ENCODE results near the gene GRB7. TPM values are rescaled to one million over a fixed set of nuclear protein-coding genes. Genes with fewer than 3 reads are reported as not detected.
A peak's percentile ranks its signal among the peaks of the same experiment; 100 is the strongest.

Gene GRB7
- total and polyA plus RNA-seq, 2 experiments from 2014 or later = 22.8 to 29.4 TPM

DNA sequence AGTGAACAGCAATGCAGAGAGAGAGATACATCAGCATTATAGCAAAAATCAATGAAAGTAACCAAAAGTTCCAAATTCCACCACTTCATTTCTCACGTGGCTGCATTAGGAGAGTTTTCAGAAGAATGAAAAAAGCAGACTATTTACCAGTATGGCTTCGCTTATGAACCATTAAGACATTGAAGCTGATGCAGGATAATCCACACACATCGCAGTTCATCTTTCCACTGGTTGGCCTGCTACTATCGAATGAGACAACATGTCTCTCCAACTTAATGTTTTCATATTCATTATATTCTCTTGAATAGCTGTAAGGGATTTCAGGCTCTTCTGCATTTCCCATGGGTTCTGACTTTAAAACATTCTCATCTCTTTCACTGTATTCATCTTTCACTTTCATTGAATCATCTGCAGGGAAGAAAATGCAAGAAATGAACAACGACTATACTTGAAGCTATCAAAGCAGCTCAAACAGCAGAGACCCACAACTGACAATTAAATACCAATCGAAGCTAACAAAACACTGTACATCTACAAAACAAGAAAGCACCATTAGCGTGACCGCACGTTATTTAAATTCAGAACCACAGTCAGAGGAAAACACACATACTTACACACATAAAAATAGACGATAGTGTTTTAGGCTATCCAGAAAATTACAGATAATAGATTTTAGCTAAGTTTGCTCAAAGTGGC is 54.9 kb downstream of the GRB7 start:
- 88% methylated on average over 10 of the region's 10 CpGs for WGBS (ENCODE audit: low lambda C conversion rate, missing lambda C conversion rate)
- no peak overlapping the region for H3K4me2 ChIP-seq
- no peaks in the 10 kb centered on the region for H3K36me3 ChIP-seq (replicated peaks; ENCODE audit: insufficient read depth, low read depth)
- H2AFZ ChIP-seq = no peak overlapping the region
- H3K27ac ChIP-seq = no peak overlapping the region
- H4K20me1 ChIP-seq (ENCODE audit: insufficient read depth, poor library complexity, severe bottlenecking) = no peaks in the 10 kb centered on the region
- no peaks in the 10 kb centered on the region for H3K79me2 ChIP-seq
- no peak for DNase-seq (ENCODE audit: low spot score)
- H3K4me1 ChIP-seq (ENCODE audit: insufficient read depth) = no peaks in the 10 kb centered on the region
- H3K9me3 ChIP-seq (ENCODE audit: low read depth) = no peaks in the 10 kb centered on the region
- no peaks in the 10 kb centered on the region for H3K27me3 ChIP-seq
- H3K9me2 ChIP-seq (replicated peaks; ENCODE audit: insufficient read depth) = no peaks in the 10 kb centered on the region
- no peak overlapping the region for H3K4me3 ChIP-seq
- TF ChIP-seq EZH2phosphoT487 (IDR thresholded peaks at IDR 0.05; ENCODE audit: low read depth, severe bottlenecking, unreplicated experiment) (no peak), EZH2 (IDR thresholded peaks at IDR 0.05; ENCODE audit: borderline replicate concordance) (no peak)
- TF ChIP-seq, protein P1, sequence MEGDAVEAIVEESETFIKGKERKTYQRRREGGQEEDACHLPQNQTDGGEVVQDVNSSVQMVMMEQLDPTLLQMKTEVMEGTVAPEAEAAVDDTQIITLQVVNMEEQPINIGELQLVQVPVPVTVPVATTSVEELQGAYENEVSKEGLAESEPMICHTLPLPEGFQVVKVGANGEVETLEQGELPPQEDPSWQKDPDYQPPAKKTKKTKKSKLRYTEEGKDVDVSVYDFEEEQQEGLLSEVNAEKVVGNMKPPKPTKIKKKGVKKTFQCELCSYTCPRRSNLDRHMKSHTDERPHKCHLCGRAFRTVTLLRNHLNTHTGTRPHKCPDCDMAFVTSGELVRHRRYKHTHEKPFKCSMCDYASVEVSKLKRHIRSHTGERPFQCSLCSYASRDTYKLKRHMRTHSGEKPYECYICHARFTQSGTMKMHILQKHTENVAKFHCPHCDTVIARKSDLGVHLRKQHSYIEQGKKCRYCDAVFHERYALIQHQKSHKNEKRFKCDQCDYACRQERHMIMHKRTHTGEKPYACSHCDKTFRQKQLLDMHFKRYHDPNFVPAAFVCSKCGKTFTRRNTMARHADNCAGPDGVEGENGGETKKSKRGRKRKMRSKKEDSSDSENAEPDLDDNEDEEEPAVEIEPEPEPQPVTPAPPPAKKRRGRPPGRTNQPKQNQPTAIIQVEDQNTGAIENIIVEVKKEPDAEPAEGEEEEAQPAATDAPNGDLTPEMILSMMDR (IDR thresholded peaks at IDR 0.05; ENCODE audit: poor library complexity) = no peak

DNA sequence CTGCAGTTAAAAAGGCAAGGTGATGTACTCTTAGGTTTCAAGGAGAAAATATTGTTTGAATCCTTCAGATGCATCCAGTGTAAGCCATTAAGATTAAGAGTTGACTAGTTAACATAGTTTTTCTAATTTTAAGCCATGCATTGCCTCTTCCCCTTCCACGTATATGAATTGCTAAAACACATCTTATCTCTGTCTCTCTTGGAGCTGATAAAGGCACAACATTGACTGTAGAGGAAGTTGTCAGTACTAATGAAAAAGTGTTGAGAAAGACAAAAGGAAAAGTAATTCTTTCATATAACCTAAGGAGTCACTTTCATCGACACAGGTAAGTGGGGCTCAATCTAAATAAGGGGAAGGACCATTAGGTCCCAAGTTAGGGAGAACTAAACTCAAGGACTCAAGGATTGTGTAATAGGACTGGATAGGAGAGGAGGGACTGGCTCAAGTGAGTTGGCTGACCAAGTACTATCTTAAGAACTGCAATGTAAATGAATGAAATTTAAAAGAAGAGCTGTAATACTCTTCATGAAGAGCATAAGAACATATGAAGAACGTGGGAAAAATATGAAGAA is 55.6 kb downstream of the GRB7 start:
- no peaks in the 10 kb centered on the region for H4K20me1 ChIP-seq (ENCODE audit: insufficient read depth, poor library complexity, severe bottlenecking)
- H2AFZ ChIP-seq = no peak overlapping the region
- no peaks in the 10 kb centered on the region for H3K79me2 ChIP-seq
- no peaks in the 10 kb centered on the region for H3K36me3 ChIP-seq (replicated peaks; ENCODE audit: insufficient read depth, low read depth)
- H3K4me3 ChIP-seq = no peak overlapping the region
- H3K27me3 ChIP-seq = no peaks in the 10 kb centered on the region
- no peaks in the 10 kb centered on the region for H3K9me2 ChIP-seq (replicated peaks; ENCODE audit: insufficient read depth)
- TF ChIP-seq, protein P1 (IDR thresholded peaks at IDR 0.05; ENCODE audit: poor library complexity) = no peak
- no peak for TF ChIP-seq EZH2 (IDR thresholded peaks at IDR 0.05; ENCODE audit: borderline replicate concordance)
- no peak for TF ChIP-seq EZH2phosphoT487 (IDR thresholded peaks at IDR 0.05; ENCODE audit: low read depth, severe bottlenecking, unreplicated experiment)
- no peaks in the 10 kb centered on the region for H3K4me1 ChIP-seq (ENCODE audit: insufficient read depth)
- WGBS (ENCODE audit: low lambda C conversion rate, missing lambda C conversion rate) = 64% methylated on average over 3 of the region's 3 CpGs
- DNase-seq (ENCODE audit: low spot score) = no peak
- no peak overlapping the region for H3K4me2 ChIP-seq
- no peak overlapping the region for H3K27ac ChIP-seq
- H3K9me3 ChIP-seq (ENCODE audit: low read depth) = no peaks in the 10 kb centered on the region

DNA sequence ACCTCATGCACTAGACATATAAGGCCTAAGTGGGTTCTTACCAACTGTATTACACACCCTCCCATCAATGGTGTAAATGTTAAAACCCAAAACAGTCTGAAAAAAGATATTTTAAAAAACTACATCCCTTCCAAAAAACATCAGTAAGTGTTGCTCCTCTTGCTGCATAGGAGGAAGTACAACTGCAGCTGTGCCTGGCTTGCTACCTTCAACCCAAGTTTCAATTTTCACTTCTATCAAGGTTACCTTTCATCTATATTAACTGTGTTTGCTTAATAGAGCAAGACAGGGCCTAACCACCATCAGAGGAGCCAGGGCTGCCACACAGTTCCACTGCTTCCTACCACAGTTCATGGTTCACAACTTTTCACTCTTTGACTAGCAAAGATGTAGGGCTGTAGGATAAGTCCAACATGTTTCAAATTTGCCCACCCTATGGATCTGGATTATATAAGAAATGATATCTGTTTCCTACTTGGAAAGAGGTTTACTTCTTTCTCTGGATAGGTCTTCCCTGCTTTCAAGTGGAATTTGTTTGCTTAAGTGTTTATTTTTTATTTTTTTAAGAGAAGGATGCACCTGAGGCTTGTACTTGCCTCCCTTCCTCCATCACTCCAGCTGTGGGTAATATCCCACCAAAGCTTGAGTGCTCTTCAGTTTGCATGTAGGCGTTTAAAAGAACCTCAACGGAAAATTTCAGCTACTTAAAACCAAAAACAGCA is 56.7 kb downstream of the GRB7 start:
- Histone ChIP-seq H3K4me3 (no peak overlapping the region), H3K79me2 (no peaks in the 10 kb centered on the region), H4K20me1 (ENCODE audit: insufficient read depth, poor library complexity, severe bottlenecking) (no peaks in the 10 kb centered on the region), H3K4me2 (no peak overlapping the region), H3K4me1 (ENCODE audit: insufficient read depth) (no peaks in the 10 kb centered on the region), H3K27me3 (no peaks in the 10 kb centered on the region), H3K36me3 (replicated peaks; ENCODE audit: insufficient read depth, low read depth) (no peaks in the 10 kb centered on the region), H3K27ac (no peak overlapping the region), H2AFZ (no peak overlapping the region), H3K9me2 (replicated peaks; ENCODE audit: insufficient read depth) (no peaks in the 10 kb centered on the region), H3K9me3 (ENCODE audit: low read depth) (no peaks in the 10 kb centered on the region)
- no peak for DNase-seq (ENCODE audit: low spot score)
- TF ChIP-seq, protein P1 (IDR thresholded peaks at IDR 0.05; ENCODE audit: poor library complexity) = no peak
- TF ChIP-seq EZH2phosphoT487 (IDR thresholded peaks at IDR 0.05; ENCODE audit: low read depth, severe bottlenecking, unreplicated experiment) (no peak), EZH2 (IDR thresholded peaks at IDR 0.05; ENCODE audit: borderline replicate concordance) (no peak)
- 95% methylated on average over 2 of the region's 2 CpGs for WGBS (ENCODE audit: low lambda C conversion rate, missing lambda C conversion rate)

Small RNA genes lying within 50 kb of the gene (microRNA-seq; reads per million reads assigned to microRNA genes)
- gene MIR4728 = 7.2 reads per million, percentile 18 among the genes with 10 or more reads in this experiment

Small RNA genes lying within 50 kb of the gene (small RNA-seq; reads per million reads assigned to genes)
- 0.16 reads per million for gene MIR4728

Other genes with a start within 250 kb of the GRB7 start
- gene NEUROD2, start 130.0 kb upstream of the GRB7 start, total RNA-seq = not detected in 2 replicates
- gene NEUROD2, start 130.0 kb upstream of the GRB7 start, polyA plus RNA-seq = not detected in 2 replicates
- gene PPP1R1B, start 111.0 kb upstream of the GRB7 start, total RNA-seq = 1.5 TPM in 2 replicates
- 3.7 TPM in 2 replicates for gene PPP1R1B, start 111.0 kb upstream of the GRB7 start, polyA plus RNA-seq
- 61.6 and 76.5 TPM in 2 replicates for gene STARD3, start 100.8 kb upstream of the GRB7 start, total RNA-seq
- 89.0 and 90.3 TPM in 2 replicates for gene STARD3, start 100.8 kb upstream of the GRB7 start, polyA plus RNA-seq
- 0.90 and 1.0 TPM in 2 replicates for gene TCAP, start 72.6 kb upstream of the GRB7 start, total RNA-seq
- gene TCAP, start 72.6 kb upstream of the GRB7 start, polyA plus RNA-seq = 0.64 and 0.66 TPM in 2 replicates
- gene PNMT, start 69.5 kb upstream of the GRB7 start, total RNA-seq = 51.9 and 64.5 TPM in 2 replicates
- 203 and 204 TPM in 2 replicates for gene PNMT, start 69.5 kb upstream of the GRB7 start, polyA plus RNA-seq
- gene PGAP3, start 49.9 kb upstream of the GRB7 start, total RNA-seq = 26.8 and 33.0 TPM in 2 replicates
- 35.4 and 35.6 TPM in 2 replicates for gene PGAP3, start 49.9 kb upstream of the GRB7 start, polyA plus RNA-seq
- gene ERBB2, start 37.9 kb upstream of the GRB7 start, total RNA-seq = 77.7 and 93.1 TPM in 2 replicates
- gene ERBB2, start 37.9 kb upstream of the GRB7 start, polyA plus RNA-seq = 72.9 and 76.4 TPM in 2 replicates
- gene MIEN1, start 7.4 kb upstream of the GRB7 start, total RNA-seq = 37.2 and 72.6 TPM in 2 replicates
- 129 and 133 TPM in 2 replicates for gene MIEN1, start 7.4 kb upstream of the GRB7 start, polyA plus RNA-seq
- under 0.01 TPM in 1 of 2 replicates, not detected in the other for gene IKZF3, start 126.4 kb downstream of the GRB7 start, total RNA-seq
- not detected in 2 replicates for gene IKZF3, start 126.4 kb downstream of the GRB7 start, polyA plus RNA-seq
- gene ZPBP2, start 130.3 kb downstream of the GRB7 start, total RNA-seq = not detected in 2 replicates
- gene ZPBP2, start 130.3 kb downstream of the GRB7 start, polyA plus RNA-seq = not detected in 2 replicates
- 7.9 and 10.3 TPM in 2 replicates for gene GSDMB, start 180.7 kb downstream of the GRB7 start, total RNA-seq
- 6.4 and 6.9 TPM in 2 replicates for gene GSDMB, start 180.7 kb downstream of the GRB7 start, polyA plus RNA-seq
- gene ORMDL3, start 189.7 kb downstream of the GRB7 start, total RNA-seq = 52.8 and 73.3 TPM in 2 replicates
- 33.3 and 56.4 TPM in 2 replicates for gene ORMDL3, start 189.7 kb downstream of the GRB7 start, polyA plus RNA-seq
- 0.57 TPM in 1 of 2 replicates, not detected in the other for gene LRRC3C, start 189.8 kb downstream of the GRB7 start, total RNA-seq
- gene LRRC3C, start 189.8 kb downstream of the GRB7 start, polyA plus RNA-seq = not detected in 2 replicates
- gene GSDMA, start 225.1 kb downstream of the GRB7 start, total RNA-seq = 0.08 TPM in 1 of 2 replicates, not detected in the other
- 0.08 and 0.21 TPM in 2 replicates for gene GSDMA, start 225.1 kb downstream of the GRB7 start, polyA plus RNA-seq
- 71.9 and 92.1 TPM in 2 replicates for gene PSMD3, start 242.9 kb downstream of the GRB7 start, total RNA-seq
- gene PSMD3, start 242.9 kb downstream of the GRB7 start, polyA plus RNA-seq = 114 and 124 TPM in 2 replicates

Measured in hepatocyte (in vitro differentiated cells).